ENCODE results near the gene PCIF1.

DNA sequence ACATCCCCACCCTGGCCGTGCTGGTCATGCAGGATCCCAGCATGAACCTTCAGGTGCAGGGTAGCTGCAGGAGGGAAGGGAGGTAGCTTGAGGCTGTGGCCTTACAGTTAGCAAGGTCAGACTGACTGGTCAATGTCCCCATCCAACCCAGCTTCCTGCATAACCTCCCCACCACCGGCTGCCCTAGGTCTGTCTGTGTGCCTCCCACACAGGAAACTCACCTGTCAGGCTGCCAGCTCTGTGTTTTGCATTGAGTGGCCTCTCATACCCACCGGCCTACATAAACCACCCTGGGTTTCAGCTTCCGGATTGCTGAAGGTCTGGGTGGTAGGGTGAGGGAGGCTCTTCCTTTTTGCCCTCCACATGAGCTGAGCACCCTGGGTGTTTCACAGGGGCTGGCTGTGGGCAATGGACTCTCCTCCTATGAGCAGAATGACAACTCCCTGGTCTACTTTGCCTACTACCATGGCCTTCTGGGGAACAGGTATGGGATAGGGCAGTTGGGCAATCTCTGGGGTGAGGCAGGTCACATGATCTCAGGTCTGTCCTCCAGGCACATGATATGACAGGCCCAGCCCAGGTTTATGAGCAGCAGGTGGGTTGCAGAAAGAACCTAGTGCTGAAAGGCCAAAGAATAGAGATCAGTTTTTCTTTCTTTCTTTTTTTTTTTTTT is 41.5 kb upstream of the PCIF1 start:
- TF ChIP-seq, protein P1, sequence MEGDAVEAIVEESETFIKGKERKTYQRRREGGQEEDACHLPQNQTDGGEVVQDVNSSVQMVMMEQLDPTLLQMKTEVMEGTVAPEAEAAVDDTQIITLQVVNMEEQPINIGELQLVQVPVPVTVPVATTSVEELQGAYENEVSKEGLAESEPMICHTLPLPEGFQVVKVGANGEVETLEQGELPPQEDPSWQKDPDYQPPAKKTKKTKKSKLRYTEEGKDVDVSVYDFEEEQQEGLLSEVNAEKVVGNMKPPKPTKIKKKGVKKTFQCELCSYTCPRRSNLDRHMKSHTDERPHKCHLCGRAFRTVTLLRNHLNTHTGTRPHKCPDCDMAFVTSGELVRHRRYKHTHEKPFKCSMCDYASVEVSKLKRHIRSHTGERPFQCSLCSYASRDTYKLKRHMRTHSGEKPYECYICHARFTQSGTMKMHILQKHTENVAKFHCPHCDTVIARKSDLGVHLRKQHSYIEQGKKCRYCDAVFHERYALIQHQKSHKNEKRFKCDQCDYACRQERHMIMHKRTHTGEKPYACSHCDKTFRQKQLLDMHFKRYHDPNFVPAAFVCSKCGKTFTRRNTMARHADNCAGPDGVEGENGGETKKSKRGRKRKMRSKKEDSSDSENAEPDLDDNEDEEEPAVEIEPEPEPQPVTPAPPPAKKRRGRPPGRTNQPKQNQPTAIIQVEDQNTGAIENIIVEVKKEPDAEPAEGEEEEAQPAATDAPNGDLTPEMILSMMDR (conservative IDR thresholded peaks at IDR 0.05), result no peak
- no peak for TF ChIP-seq EZH2 (IDR thresholded peaks at IDR 0.05; ENCODE audit: low read depth)
